G401.6 (cell line): ENCODE results near the gene FAM168B.
"Not testable (repeated sequence)": the region's sequence is repeated elsewhere in the genome, so short reads cannot be mapped to it uniquely, and the experiment has no call there.

Experiments used
- FAIRE-seq: peaks from 2 replicates; lab custom pipeline; 2012; peaks lifted over from hg19 to GRCh38; lab: Jason Lieb, UNC

The FAM168B gene

GRCh38 chr2:131093006-131093695, at the start of gene FAM168B:
TSS of gene FAM168B (minus strand) at chr2:131093460. CDS start at chr2:131082646, 10,814 bp downstream.
- no peak for FAIRE-seq

- no peak for FAIRE-seq
These were observed 49.6 kb upstream of the FAM168B start for GRCh38 chr2:131142849-131143248.

GRCh38 chr2:131140581-131140980, 47.3 kb upstream of the FAM168B start:
- no peak for FAIRE-seq

GRCh38 chr2:131132729-131133128, 39.5 kb upstream of the FAM168B start:
- FAIRE-seq, result no peak

- no peak for FAIRE-seq
These were observed 37.0 kb upstream of the FAM168B start for GRCh38 chr2:131130298-131130596.

GRCh38 chr2:131127981-131128380, 34.7 kb upstream of the FAM168B start:
- no peak for FAIRE-seq

GRCh38 chr2:131127076-131127475, 33.8 kb upstream of the FAM168B start:
- no peak for FAIRE-seq

- FAIRE-seq, result no peak
These were observed 33.2 kb upstream of the FAM168B start for GRCh38 chr2:131126436-131126835.

- FAIRE-seq, result no peak
These were observed 32.0 kb upstream of the FAM168B start for GRCh38 chr2:131125195-131125757.

GRCh38 chr2:131123192-131123591, 29.9 kb upstream of the FAM168B start:
- FAIRE-seq, result no peak

GRCh38 chr2:131122496-131122895, 29.2 kb upstream of the FAM168B start:
- no peak for FAIRE-seq

GRCh38 chr2:131121464-131121863, 28.2 kb upstream of the FAM168B start:
- FAIRE-seq, result no peak

GRCh38 chr2:131120815-131121317, 27.6 kb upstream of the FAM168B start:
- FAIRE-seq, result no peak

GRCh38 chr2:131115752-131116151, 22.5 kb upstream of the FAM168B start:
- FAIRE-seq, result no peak

GRCh38 chr2:131114950-131115349, 21.7 kb upstream of the FAM168B start:
- FAIRE-seq, result not testable (repeated sequence)

GRCh38 chr2:131113566-131114227, 20.4 kb upstream of the FAM168B start:
- FAIRE-seq, result no peak

GRCh38 chr2:131112529-131112928, 19.3 kb upstream of the FAM168B start:
- no peak for FAIRE-seq

GRCh38 chr2:131105950-131106801, 12.9 kb upstream of the FAM168B start:
- no peak for FAIRE-seq

- FAIRE-seq, result no peak
These were observed 12.1 kb upstream of the FAM168B start, which contains the start of gene PLEKHB2 for GRCh38 chr2:131105156-131105949. TSS of gene PLEKHB2 (plus strand) at chr2:131105336. CDS start at chr2:131120942, 15,606 bp downstream.

- no peak for FAIRE-seq
These were observed 11.4 kb upstream of the FAM168B start for GRCh38 chr2:131104487-131105155.

GRCh38 chr2:131103165-131103564, 9.9 kb upstream of the FAM168B start:
- FAIRE-seq, result no peak
